RWPE1 (cell line): ENCODE measurements around the gene PDE1A.

Source experiments
- CTCF ChIA-PET: fragments of 350-600 bp; sonication (Branson Sonifier 250); formaldehyde crosslinking; extraction: SDS; loops from one replicate; lab custom pipeline; 2021; lab: Yijun Ruan, JAX
- POLR2A ChIA-PET: fragments of 400-600 bp; formaldehyde crosslinking; extraction: SDS; loops from one replicate; lab custom pipeline; 2020; ENCODE audit warnings: antibody characterized with exemption; ENCODE audit not compliant: low non-redundant PET; lab: Yijun Ruan, JAX
- DNase-seq: peaks from one replicate; pipeline ENCODE4 v3.0.0; 2012; ENCODE audit warnings: low spot score
- H3K27ac ChIP-seq: fragments of 450-650 bp; 2 replicates; pipeline ENCODE4 v1.5.1; 2017
- TF ChIP-seq, protein P1 (sequence below): fragments of 450-650 bp; conservative IDR thresholded peaks from 2 replicates; pipeline ENCODE4 v1.5.1; 2017; ENCODE audit warnings: low read depth, mild to moderate bottlenecking

PDE1A gene

DNA sequence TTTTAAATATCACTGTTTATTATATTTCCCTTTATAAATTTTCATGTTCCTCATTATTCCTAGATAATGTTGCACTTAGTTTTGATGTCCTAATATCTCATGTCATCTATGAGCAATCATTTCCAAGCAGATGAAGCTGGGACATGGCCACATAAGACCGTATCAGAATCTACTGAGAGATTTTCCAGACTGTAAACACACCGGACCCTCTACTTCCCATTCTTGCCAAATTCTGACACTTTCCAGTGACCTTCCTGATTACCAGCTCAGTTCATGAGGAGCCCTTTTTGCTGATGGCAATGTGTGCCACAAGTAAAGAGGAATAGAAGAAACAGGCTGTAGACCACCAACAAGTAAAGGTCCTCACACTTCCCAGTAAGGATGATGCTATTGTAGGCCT lies 20.3 kb upstream of the PDE1A start:
- no peak overlapping the region for H3K27ac ChIP-seq
- DNase-seq: no peak
- CTCF ChIA-PET: no interaction called here
- POLR2A ChIA-PET: no interaction called here
- TF ChIP-seq, protein P1, sequence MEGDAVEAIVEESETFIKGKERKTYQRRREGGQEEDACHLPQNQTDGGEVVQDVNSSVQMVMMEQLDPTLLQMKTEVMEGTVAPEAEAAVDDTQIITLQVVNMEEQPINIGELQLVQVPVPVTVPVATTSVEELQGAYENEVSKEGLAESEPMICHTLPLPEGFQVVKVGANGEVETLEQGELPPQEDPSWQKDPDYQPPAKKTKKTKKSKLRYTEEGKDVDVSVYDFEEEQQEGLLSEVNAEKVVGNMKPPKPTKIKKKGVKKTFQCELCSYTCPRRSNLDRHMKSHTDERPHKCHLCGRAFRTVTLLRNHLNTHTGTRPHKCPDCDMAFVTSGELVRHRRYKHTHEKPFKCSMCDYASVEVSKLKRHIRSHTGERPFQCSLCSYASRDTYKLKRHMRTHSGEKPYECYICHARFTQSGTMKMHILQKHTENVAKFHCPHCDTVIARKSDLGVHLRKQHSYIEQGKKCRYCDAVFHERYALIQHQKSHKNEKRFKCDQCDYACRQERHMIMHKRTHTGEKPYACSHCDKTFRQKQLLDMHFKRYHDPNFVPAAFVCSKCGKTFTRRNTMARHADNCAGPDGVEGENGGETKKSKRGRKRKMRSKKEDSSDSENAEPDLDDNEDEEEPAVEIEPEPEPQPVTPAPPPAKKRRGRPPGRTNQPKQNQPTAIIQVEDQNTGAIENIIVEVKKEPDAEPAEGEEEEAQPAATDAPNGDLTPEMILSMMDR: no peak

DNA sequence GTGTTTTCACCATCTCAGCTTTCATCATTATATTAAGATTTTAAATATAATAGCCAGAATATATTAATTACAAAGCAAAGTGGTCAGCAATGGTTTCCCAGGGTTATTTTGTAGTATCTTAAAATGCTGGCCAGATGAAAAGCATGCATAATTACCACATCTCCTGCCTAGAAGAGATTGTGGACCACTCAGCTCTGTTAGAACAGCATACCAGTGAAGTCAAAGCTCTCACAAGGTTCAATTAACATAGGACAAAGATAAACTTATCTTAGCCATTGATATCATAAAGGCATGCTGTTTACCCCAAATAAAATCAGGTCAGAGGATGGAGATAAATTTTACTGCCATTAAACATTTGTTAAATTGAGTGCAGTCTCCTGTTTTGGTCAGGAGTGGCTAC lies 19.3 kb upstream of the PDE1A start:
- ChIA-PET POLR2A (no interaction called here), CTCF (no interaction called here)
- no peak for DNase-seq
- TF ChIP-seq, protein P1: no peak
- H3K27ac ChIP-seq: no peak overlapping the region

DNA sequence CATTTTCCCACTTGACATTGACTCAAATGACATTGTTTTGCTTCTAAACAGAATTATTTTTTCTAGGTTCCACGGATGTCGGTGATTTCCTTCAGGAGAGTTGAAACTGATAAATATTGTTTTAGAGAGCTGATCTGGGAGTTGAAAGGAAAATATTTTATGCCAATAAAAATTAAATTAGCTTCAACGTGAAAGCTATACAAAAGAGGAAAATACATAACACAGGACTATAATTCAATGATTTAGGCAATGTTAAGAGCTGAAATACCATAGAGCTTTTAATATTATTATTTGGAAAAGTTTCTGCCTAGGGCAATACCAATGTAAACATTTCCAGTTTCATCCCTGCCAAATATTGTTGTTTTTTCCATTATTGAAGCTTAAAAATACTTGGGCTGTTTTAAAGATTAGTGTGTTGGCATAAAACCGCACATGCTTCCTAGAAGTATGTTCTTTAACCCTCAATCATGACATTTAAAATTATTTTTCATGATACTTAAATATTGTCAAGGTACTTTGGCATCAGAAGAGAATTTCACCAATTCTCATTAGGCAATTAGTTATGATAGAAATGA lies 18.6 kb upstream of the PDE1A start:
- TF ChIP-seq, protein P1: no peak
- POLR2A ChIA-PET: no interaction called here

DNA sequence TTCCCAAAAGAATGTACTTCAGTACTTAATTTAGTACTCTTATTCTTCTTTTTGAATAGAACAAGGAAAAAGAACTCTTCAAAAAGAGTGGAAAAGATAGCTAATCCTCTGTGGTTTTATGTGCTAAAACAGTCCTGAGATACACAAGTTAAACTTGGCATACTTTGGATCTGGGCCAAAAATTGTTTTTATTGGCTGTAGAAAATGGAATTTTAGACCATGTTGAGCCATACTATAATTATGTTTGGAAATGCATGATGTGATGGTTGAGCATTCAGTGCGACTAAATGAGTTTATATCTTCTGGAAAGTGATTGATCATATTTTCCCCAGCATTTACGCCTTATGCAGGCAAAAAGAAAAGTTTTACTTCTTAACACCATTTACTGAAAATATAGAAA lies 18.0 kb upstream of the PDE1A start:
- POLR2A ChIA-PET: no interaction called here
- CTCF ChIA-PET: interaction anchor here (0.5 to 0.6 kb wide), 2 partner anchors 34 to 196 kb away, joined by 3 to 8 read pairs; no protein-coding TSS in a partner anchor
- H3K27ac ChIP-seq: no peak overlapping the region
- no peak for DNase-seq
- TF ChIP-seq, protein P1: no peak

More for the DNA sequence above, 18.6 kb upstream of the PDE1A start:
- DNase-seq: no peak
- CTCF ChIA-PET: interaction anchor here (0.6 kb wide), 1 partner anchor 17 kb away, joined by 4 read pairs; no protein-coding TSS in a partner anchor
- H3K27ac ChIP-seq: no peak overlapping the region

DNA sequence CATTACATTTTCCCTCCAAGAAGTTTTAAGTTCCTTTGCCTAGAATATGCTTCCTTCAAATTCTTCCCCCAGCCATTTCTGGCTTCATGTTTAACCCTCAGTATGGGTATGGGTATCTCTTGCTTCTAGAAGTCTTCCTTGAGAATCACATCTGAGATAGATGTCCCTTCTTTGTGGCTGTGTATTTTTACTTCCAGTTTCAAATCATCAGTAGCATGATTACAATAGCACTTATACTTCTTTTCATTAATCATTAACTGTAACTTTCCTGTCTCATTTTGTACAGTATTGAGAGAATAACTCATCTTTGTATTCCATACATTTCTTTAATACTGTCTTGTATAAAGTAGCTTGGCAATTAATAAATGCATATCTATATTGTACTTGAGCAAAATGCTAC lies 17.3 kb upstream of the PDE1A start:
- DNase-seq: no peak
- TF ChIP-seq, protein P1: no peak
- ChIA-PET CTCF (interaction anchor here (0.6 kb wide), 1 partner anchor 34 kb away, joined by 8 read pairs; no protein-coding TSS in a partner anchor), POLR2A (no interaction called here)
- H3K27ac ChIP-seq: no peak overlapping the region

DNA sequence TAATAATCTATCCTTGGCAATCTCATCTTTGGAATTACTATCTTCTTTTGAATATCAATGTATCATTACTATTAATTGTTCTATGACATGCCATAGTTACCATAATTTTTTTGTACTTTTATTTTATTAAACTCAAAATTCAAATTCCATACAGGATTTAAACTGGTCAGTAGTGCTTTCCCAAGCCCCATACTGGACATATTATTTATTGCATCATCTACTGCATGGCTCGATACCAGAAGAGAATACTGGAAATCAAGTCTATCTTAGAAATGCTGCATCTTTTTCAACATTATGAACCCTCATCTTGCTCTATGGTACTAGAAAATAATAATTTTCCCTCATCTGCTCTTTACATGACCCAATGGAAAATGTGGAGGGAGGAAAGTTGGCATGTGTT lies 9.4 kb upstream of the PDE1A start:
- ChIA-PET POLR2A (no interaction called here), CTCF (no interaction called here)
- no peak for DNase-seq
- TF ChIP-seq, protein P1: no peak
- H3K27ac ChIP-seq: no peak overlapping the region
